Type B pancreatic cell (in vitro differentiated cells): ENCODE results near the gene AFTPH. TPM values are rescaled to one million over a fixed set of nuclear protein-coding genes. Genes with fewer than 3 reads are reported as not detected.

Source experiments
- DNase-seq: peaks from one replicate; pipeline ENCODE4 v3.0.0; 2021; ENCODE audit warnings: mixed read lengths; ENCODE audit not compliant: unreplicated experiment; ENCODE audit errors: extremely low spot score
- H3K27ac Mint-ChIP-seq: 2 replicates; pipeline ENCODE4 v1.8.0; 2021; ENCODE audit warnings: mild to moderate bottlenecking, mixed read lengths
- H3K27me3 Mint-ChIP-seq: 2 replicates; pipeline ENCODE4 v1.8.0; 2021; ENCODE audit warnings: mixed read lengths
- H3K36me3 Mint-ChIP-seq: 2 replicates; pipeline ENCODE4 v1.8.0; 2021; ENCODE audit warnings: mixed read lengths
- H3K4me1 Mint-ChIP-seq: one replicate; pipeline ENCODE4 v1.8.0; 2021; ENCODE audit warnings: mixed read lengths; ENCODE audit not compliant: unreplicated experiment
- H3K4me3 Mint-ChIP-seq: 2 replicates; pipeline ENCODE4 v1.8.0; 2021; ENCODE audit warnings: mild to moderate bottlenecking, mixed read lengths
- H3K9me3 Mint-ChIP-seq: 2 replicates; pipeline ENCODE4 v1.8.0; 2021; ENCODE audit warnings: mixed read lengths
- total RNA-seq: library from RNA; stranded (reverse); gene quantifications from 2 replicates; pipeline ENCODE4 v1.2.1, GENCODE V29; 2021; ENCODE audit warnings: low replicate concordance
- TF ChIP-seq, protein P1 (sequence below): fragments of 200-600 bp; sonication (generic); conservative IDR thresholded peaks from 2 replicates; pipeline ENCODE4 v1.5.0; 2021; ENCODE audit warnings: antibody characterized with exemption, mild to moderate bottlenecking

The AFTPH gene
- total RNA-seq, 1 donor from 2014 or later = 26.4 TPM

DNA sequence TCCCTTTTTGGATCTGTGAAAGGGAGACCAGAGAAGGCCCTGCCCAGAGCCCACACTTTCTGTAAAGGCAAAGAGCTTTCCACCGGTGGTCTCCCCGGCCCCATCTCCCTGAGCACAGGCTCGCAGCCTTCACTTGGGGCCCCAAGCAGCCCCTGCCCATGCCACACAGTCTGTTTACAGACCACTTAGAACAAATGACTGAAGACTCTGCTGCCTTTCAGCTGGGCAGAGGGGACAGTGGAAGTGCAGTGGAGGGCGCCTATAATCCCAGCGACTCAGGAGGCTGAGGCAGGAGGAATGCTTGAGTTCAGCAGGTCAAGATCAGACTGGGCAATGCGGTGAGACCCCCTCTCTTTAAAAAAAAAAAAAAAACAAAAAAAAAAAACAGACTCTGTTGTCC lies 100.7 kb downstream of the AFTPH start:
- TF ChIP-seq, protein P1, sequence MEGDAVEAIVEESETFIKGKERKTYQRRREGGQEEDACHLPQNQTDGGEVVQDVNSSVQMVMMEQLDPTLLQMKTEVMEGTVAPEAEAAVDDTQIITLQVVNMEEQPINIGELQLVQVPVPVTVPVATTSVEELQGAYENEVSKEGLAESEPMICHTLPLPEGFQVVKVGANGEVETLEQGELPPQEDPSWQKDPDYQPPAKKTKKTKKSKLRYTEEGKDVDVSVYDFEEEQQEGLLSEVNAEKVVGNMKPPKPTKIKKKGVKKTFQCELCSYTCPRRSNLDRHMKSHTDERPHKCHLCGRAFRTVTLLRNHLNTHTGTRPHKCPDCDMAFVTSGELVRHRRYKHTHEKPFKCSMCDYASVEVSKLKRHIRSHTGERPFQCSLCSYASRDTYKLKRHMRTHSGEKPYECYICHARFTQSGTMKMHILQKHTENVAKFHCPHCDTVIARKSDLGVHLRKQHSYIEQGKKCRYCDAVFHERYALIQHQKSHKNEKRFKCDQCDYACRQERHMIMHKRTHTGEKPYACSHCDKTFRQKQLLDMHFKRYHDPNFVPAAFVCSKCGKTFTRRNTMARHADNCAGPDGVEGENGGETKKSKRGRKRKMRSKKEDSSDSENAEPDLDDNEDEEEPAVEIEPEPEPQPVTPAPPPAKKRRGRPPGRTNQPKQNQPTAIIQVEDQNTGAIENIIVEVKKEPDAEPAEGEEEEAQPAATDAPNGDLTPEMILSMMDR = no peak

DNA sequence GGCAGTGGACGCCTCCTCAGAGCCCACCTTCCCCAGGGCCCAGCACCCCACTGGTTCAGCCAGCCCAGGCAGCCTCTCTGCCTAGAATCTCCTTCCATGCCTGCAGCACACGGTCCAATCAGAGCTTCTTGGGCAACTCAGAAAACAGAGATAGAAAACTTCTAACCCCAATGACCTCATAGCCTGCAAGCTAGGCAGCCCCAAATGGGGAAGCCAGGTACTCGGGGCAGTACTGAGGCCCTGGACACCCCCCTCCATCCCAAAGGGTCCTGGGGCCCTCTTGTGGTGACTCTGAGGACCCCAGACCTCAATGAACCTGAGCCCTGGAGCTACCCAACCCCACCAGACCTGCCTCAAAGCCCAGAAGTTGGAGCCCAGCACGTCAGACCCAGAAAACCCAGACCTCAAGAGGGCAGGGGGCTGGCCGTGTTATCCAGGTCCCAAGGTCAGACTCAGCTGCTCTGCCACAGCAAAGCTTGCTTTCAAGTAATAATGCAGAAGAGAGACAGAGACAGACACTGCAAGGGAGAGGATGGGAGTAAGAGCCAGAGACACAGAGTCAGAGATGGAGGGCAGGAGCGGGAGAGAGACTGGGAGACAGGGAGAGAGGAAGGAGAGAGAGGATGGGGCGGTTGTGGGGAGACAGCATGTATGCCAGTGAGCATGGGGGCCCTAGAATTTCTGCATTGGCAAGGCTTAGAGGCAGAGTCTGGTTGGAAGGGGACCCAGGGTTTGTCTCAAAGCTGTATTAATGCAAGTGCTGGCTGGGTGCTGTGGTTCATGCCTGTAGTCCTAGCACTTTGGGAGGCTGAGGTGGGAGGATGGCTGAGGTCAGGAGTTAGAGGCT lies 101.4 kb downstream of the AFTPH start:
- no peaks in the 10 kb centered on the region for H3K9me3 Mint-ChIP-seq
- no peaks in the 10 kb centered on the region for H3K27me3 Mint-ChIP-seq
- H3K4me1 Mint-ChIP-seq = peaks cover 41% of the 10 kb centered on the region
- TF ChIP-seq, protein P1 = peak; percentile 46
- DNase-seq = no peak
- H3K36me3 Mint-ChIP-seq = no peaks in the 10 kb centered on the region
- H3K27ac Mint-ChIP-seq = no peak overlapping the region
- no peak overlapping the region for H3K4me3 Mint-ChIP-seq

More for the DNA sequence above, 100.7 kb downstream of the AFTPH start:
- H3K36me3 Mint-ChIP-seq = no peaks in the 10 kb centered on the region
- H3K9me3 Mint-ChIP-seq = no peaks in the 10 kb centered on the region
- no peak for DNase-seq
- no peak overlapping the region for H3K4me3 Mint-ChIP-seq
- H3K27me3 Mint-ChIP-seq = no peaks in the 10 kb centered on the region
- H3K27ac Mint-ChIP-seq = no peak overlapping the region
- peaks cover 41% of the 10 kb centered on the region for H3K4me1 Mint-ChIP-seq

DNA sequence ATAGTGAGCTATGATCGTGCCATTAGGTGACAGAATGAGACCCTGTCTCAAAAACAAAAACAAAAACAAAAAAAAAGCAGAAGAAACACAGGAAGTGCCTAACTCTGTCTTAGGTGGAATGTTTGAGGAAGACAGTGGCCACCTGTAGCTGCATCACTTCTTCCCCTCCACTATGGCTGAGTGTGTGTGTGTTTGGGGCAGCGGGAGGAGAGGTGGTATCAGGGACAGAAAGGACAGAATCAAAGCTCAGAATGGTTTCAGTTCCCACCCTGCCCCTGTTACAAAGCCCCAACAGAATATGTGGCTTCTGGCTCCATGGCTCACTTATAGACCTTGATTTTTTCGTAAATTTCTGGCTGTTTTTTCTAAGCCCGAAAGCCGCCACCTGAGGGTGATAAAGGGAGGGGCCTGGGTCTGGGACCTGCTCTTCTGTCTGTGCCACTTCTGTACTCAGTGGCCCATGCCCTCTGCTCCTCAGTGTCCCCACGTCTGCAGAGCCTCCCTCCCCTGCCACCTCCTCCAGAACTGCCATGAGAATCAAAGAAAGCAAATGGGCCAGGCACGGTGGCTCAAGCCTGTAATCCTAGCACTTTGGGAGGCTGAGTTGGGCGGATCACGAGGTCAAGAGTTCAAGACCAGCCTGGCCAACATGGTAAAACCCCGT lies 102.2 kb downstream of the AFTPH start:
- peaks cover 41% of the 10 kb centered on the region for H3K4me1 Mint-ChIP-seq
- DNase-seq = no peak
- no peak overlapping the region for H3K4me3 Mint-ChIP-seq
- no peaks in the 10 kb centered on the region for H3K27me3 Mint-ChIP-seq
- TF ChIP-seq, protein P1 = no peak
- H3K27ac Mint-ChIP-seq = peak overlapping the region; percentile 34
- no peaks in the 10 kb centered on the region for H3K36me3 Mint-ChIP-seq
- H3K9me3 Mint-ChIP-seq = no peaks in the 10 kb centered on the region

DNA sequence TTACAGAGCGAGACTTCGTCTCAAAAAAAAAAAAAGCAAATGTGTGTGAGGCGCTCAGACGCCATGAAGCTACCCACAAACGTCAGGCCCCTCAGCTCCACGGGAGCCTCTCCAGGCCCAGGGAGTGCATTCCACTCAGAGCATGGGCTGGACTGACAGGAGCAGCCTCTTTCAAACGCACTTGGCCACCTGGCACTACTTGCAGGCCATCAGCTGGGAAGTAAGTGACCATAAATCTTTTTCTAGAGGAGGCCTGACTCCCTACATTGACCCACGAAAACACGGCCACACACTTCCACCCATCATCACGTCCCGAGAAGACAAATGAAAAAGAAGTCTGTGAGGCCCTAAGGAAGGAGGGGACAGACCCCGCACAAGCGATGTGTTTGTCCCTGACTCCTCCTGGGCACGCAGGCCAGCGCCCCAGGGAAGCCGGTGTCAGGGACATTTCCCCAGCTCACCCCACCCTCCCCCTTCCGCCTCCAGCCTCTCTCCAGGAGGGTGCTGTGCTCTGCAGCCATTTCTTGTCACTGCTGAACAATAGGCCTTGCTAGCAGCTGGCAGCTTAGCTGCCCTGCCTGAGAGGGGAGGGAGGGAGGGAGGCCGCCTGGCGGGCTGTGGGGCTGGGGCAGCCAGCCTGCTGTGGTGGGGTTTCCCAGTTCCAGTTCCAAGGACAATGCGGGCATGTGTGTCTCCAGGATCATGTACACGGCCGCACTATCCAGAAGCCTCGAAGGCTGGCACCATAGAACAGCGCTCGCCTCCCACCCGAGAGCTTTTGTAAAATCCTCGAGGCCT lies 103.0 kb downstream of the AFTPH start:
- peak overlapping the region; percentile 34 for H3K27ac Mint-ChIP-seq
- no peaks in the 10 kb centered on the region for H3K9me3 Mint-ChIP-seq
- H3K4me3 Mint-ChIP-seq = no peak overlapping the region
- H3K4me1 Mint-ChIP-seq = peaks cover 45% of the 10 kb centered on the region
- peak; percentile 61 for DNase-seq
- H3K27me3 Mint-ChIP-seq = no peaks in the 10 kb centered on the region
- TF ChIP-seq, protein P1 = no peak
- H3K36me3 Mint-ChIP-seq = no peaks in the 10 kb centered on the region
